ENCODE data around the gene SLC26A11.

- TF ChIP-seq, protein P1, sequence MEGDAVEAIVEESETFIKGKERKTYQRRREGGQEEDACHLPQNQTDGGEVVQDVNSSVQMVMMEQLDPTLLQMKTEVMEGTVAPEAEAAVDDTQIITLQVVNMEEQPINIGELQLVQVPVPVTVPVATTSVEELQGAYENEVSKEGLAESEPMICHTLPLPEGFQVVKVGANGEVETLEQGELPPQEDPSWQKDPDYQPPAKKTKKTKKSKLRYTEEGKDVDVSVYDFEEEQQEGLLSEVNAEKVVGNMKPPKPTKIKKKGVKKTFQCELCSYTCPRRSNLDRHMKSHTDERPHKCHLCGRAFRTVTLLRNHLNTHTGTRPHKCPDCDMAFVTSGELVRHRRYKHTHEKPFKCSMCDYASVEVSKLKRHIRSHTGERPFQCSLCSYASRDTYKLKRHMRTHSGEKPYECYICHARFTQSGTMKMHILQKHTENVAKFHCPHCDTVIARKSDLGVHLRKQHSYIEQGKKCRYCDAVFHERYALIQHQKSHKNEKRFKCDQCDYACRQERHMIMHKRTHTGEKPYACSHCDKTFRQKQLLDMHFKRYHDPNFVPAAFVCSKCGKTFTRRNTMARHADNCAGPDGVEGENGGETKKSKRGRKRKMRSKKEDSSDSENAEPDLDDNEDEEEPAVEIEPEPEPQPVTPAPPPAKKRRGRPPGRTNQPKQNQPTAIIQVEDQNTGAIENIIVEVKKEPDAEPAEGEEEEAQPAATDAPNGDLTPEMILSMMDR (IDR thresholded peaks at IDR 0.05) = no peak
- TF ChIP-seq EP300 (IDR thresholded peaks at IDR 0.05) = no peak
- no peak for TF ChIP-seq POLR2A (IDR thresholded peaks at IDR 0.05)
- TF ChIP-seq POLR2AphosphoS5 (IDR thresholded peaks at IDR 0.05) = no peak
These were observed 28.2 kb upstream of the SLC26A11 start for GRCh38 chr17:80191865-80192661.

All from stomach (tissue), 4 donors.